Esophagus muscularis mucosa (tissue), 3 donors: Measurements from ENCODE around the gene COPS6.

Experiments
- CTCF ChIP-seq, 3 experiments: fragments of 200-600 bp in 2 of 3; fragments of 450-650 bp in 1 of 3; sonication (generic) in 2 of 3; IDR thresholded peaks; one replicate each; pipeline ENCODE4 v1.5.1; 2017 to 2019; ENCODE audit warnings: antibody characterized with exemption in 3 of 3, mild to moderate bottlenecking in 2 of 3, moderate library complexity in 1 of 3
- POLR2A ChIP-seq: fragments of 450-650 bp; IDR thresholded peaks from one replicate; pipeline ENCODE4 v1.6.1; 2017; ENCODE audit warnings: antibody characterized with exemption, moderate library complexity, mild to moderate bottlenecking, low read depth
- POLR2AphosphoS5 ChIP-seq, 2 donors: sonication (generic); formaldehyde crosslinking; IDR thresholded peaks; one replicate each; pipeline ENCODE4 v1.6.1; 2017; ENCODE audit warnings: antibody characterized with exemption in 2 of 2

GRCh38 chr7:100099452-100099851 lies 10.7 kb downstream of the COPS6 start:
- no peak for TF ChIP-seq CTCF (IDR thresholded peaks at IDR 0.05)
- TF ChIP-seq POLR2AphosphoS5 (IDR thresholded peaks at IDR 0.05), result no peak
- TF ChIP-seq POLR2A, result no peak
